ENCODE data around the gene TMEM140. TPM values are rescaled to one million over a fixed set of nuclear protein-coding genes. Genes with fewer than 3 reads are reported as not detected.

TMEM140 gene
- polyA plus RNA-seq, 1 donor (not counting 4 experiments of a cell fraction or from before 2014, with no cell fraction given) = 0.17 TPM

DNA sequence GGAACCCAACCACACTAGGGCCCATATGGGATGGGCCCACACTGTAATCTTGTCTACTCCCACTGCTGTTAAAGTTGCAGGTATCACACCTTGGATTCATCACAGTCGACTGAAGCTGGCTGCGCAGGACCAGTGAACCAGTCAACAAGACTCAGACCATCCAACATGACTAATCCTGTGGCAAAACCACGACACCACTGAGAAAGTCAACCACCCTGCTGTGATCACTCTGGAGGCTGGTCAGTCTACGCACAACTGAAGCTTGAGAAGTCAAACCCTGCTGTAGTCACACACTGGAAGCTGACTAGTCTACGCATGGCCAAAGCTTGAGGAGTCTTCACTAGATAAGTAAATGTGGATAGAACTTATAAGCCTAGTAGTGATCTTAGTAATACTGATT is 32.2 kb downstream of the TMEM140 start:
- H2AFZ ChIP-seq (ENCODE audit: control insufficient read depth, low read length) = no peak overlapping the region
- peaks cover 32% of the 10 kb centered on the region for H3K4me1 ChIP-seq (ENCODE audit: control insufficient read depth, extremely low read depth, insufficient read depth, low read length)
- H3K4me2 ChIP-seq (ENCODE audit: control insufficient read depth, extremely low read depth, insufficient read depth, low read depth, low read length) = no peak overlapping the region
- DNase-seq (ENCODE audit: low read depth, low spot score) (no peak), FAIRE-seq (no peak)
- TF ChIP-seq EZH2 (IDR thresholded peaks at IDR 0.05; ENCODE audit: low read length) = no peak
- TF ChIP-seq CTCF (optimal IDR thresholded peaks at IDR 0.05 in 1 of 3, IDR thresholded peaks at IDR 0.05 in 1 of 3, conservative IDR thresholded peaks at IDR 0.05 in 1 of 3; ENCODE audit: extremely low read depth in 1 of 3, insufficient read depth in 2 of 3, low read length in 3 of 3) = no peak
- dilution Hi-C loops (cut with MboI; ENCODE audit: extremely low pct_ligation_motif_present, low sequenced_read_pairs) = no loop called here
- no peak overlapping the region for H3K4me3 ChIP-seq (ENCODE audit: control insufficient read depth in 2 of 3, extremely low read depth in 1 of 3, insufficient read depth in 2 of 3, low read depth in 1 of 3, low read length in 3 of 3)
- H3K9me3 ChIP-seq (ENCODE audit: control insufficient read depth, low read depth, low read length) = peaks cover 25% of the 10 kb centered on the region
- H4K20me1 ChIP-seq (ENCODE audit: control insufficient read depth, extremely low read depth, insufficient read depth, low read length) = no peaks in the 10 kb centered on the region
- H3K9ac ChIP-seq (ENCODE audit: control insufficient read depth, extremely low read depth, insufficient read depth, low read length) = no peak overlapping the region
- H3K79me2 ChIP-seq (ENCODE audit: control insufficient read depth, insufficient read depth, low read length) = no peaks in the 10 kb centered on the region
- H3K27me3 ChIP-seq (ENCODE audit: control insufficient read depth, extremely low read depth, insufficient read depth, low read length) = no peaks in the 10 kb centered on the region
- H3K9me1 ChIP-seq (ENCODE audit: control insufficient read depth, extremely low read depth, insufficient read depth, low read length) = no peaks in the 10 kb centered on the region
- no peak overlapping the region for H3K27ac ChIP-seq (ENCODE audit: control insufficient read depth, insufficient read depth, low read length)
- peaks cover 9 to 21% of the 10 kb centered on the region in 2 experiments for H3K36me3 ChIP-seq (ENCODE audit: control insufficient read depth in 2 of 2, extremely low read depth in 1 of 2, insufficient read depth in 2 of 2, low read length in 2 of 2)

DNA sequence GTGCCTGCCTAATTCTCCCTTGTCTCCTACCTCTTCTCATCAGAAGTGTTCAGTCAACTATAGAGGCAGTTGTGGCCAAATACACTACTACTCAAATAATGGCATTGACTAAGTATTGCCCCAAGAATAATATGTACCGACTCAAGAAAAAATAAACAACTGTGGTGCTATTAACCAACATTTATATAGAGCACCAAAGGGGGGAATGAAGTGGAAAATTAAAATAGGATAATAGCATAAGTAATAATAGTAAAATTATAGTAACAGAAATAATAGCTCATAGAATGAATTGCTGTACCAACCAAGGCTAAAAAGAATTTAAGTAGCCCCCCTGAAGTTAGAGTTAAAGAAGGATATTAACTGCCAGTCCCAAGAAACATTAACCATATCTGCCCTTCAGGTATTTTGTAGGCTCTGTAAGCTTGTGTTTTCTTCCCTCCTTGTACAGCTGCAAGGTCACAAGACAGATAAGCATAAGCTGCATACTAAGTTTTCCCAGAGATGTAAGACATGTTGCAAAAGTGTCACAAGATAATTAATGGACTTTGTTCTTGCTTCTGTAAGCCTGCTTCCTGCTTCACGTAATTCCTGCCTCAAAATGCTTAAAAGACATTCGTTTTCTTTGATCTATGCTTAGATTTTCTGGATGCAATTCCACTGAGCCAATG is 33.5 kb downstream of the TMEM140 start:
- peaks cover 2% of the 10 kb centered on the region for H3K79me2 ChIP-seq (ENCODE audit: control insufficient read depth, insufficient read depth, low read length)
- DNase-seq (ENCODE audit: low read depth, low spot score) = no peak
- no peaks in the 10 kb centered on the region for H3K27me3 ChIP-seq (ENCODE audit: control insufficient read depth, extremely low read depth, insufficient read depth, low read length)
- no peak overlapping the region for H2AFZ ChIP-seq (ENCODE audit: control insufficient read depth, low read length)
- H3K9me1 ChIP-seq (ENCODE audit: control insufficient read depth, extremely low read depth, insufficient read depth, low read length) = no peaks in the 10 kb centered on the region
- TF ChIP-seq CTCF (optimal IDR thresholded peaks at IDR 0.05 in 1 of 3, IDR thresholded peaks at IDR 0.05 in 1 of 3, conservative IDR thresholded peaks at IDR 0.05 in 1 of 3; ENCODE audit: extremely low read depth in 1 of 3, insufficient read depth in 2 of 3, low read length in 3 of 3) (no peak), EZH2 (IDR thresholded peaks at IDR 0.05; ENCODE audit: low read length) (no peak)
- dilution Hi-C loops (cut with MboI; ENCODE audit: extremely low pct_ligation_motif_present, low sequenced_read_pairs) = no loop called here
- H3K9ac ChIP-seq (ENCODE audit: control insufficient read depth, extremely low read depth, insufficient read depth, low read length) = no peak overlapping the region
- peaks cover 19 to 29% of the 10 kb centered on the region in 2 experiments for H3K36me3 ChIP-seq (ENCODE audit: control insufficient read depth in 2 of 2, extremely low read depth in 1 of 2, insufficient read depth in 2 of 2, low read length in 2 of 2)
- peaks cover 21% of the 10 kb centered on the region for H3K4me1 ChIP-seq (ENCODE audit: control insufficient read depth, extremely low read depth, insufficient read depth, low read length)
- no peak for FAIRE-seq
- no peak overlapping the region for H3K4me2 ChIP-seq (ENCODE audit: control insufficient read depth, extremely low read depth, insufficient read depth, low read depth, low read length)
- H3K9me3 ChIP-seq (ENCODE audit: control insufficient read depth, low read depth, low read length) = peaks cover 25% of the 10 kb centered on the region
- H3K27ac ChIP-seq (ENCODE audit: control insufficient read depth, insufficient read depth, low read length) = no peak overlapping the region
- no peak overlapping the region for H3K4me3 ChIP-seq (ENCODE audit: control insufficient read depth in 2 of 3, extremely low read depth in 1 of 3, insufficient read depth in 2 of 3, low read depth in 1 of 3, low read length in 3 of 3)
- no peaks in the 10 kb centered on the region for H4K20me1 ChIP-seq (ENCODE audit: control insufficient read depth, extremely low read depth, insufficient read depth, low read length)
